ENCODE data around the gene PRDM11. TPM values are rescaled to one million over a fixed set of nuclear protein-coding genes. Genes with fewer than 3 reads are reported as not detected.

Gene PRDM11
- total and polyA plus RNA-seq, 2 of the 8 experiments (the other 6 are each of a cell fraction or from before 2014, with no cell fraction given): 3.6 to 11.7 TPM

DNA sequence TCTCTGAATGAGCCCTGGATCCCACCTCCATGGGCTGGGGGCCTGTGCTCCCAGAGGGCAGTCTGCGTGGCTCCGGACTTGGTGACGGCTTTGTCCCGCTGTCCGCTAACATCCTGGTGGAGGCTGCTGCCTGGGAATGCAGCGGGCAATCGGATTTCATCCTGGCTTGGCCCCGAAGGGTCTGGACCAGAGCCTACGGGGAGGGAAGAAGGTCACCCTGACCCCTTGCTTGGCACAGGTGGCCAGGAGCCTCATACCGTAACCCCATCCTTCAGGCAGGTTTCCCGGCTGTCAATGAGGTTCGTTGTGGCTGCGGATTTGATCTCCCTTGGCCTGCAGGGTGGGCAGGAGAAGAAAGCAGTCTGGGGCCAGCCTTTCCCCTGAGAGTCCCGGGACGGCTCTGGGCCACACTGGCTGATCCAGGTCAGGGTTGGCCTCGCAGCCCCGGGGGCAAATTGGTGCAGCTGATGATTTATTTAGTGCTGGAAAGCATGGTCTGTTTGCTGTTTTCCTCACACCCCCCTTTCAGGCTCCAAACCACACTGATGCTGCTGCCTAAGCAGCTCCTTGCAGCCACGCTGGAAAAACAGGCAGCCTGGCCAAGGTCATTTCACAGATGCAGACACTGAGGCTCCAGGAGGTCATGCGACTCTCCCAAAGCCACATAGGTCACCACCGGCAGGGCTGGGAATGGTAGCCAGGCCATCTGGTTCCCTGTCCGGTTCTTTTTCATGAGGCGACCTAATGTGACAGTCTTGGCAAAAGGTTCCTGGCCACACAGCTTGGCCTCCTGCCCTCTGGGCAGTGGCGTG is 15.0 kb downstream of the PRDM11 start:
- Histone ChIP-seq H3K56ac (replicated peaks; ENCODE audit: insufficient read length, low read depth, low read length) (no peak overlapping the region), H2BK15ac (ENCODE audit: low read length) (no peak overlapping the region), H3K9ac (replicated peaks in 1 of 4; ENCODE audit: extremely low read depth in 1 of 4, low read depth in 3 of 4, low read length in 3 of 4) (no peak overlapping the region), H3K27ac (ENCODE audit: low read depth, low read length) (no peak overlapping the region), H3K27me3 (replicated peaks in 1 of 4; ENCODE audit: control insufficient read depth in 3 of 4, extremely low read depth in 1 of 4, insufficient read depth in 3 of 4, low read length in 3 of 4) (no peaks in the 10 kb centered on the region), H3K23ac (ENCODE audit: insufficient read length) (no peak overlapping the region), H2AFZ (ENCODE audit: low read length) (no peak overlapping the region), H2BK5ac (ENCODE audit: low read depth, low read length) (no peak overlapping the region), H2BK120ac (replicated peaks; ENCODE audit: low read depth, low read length) (no peak overlapping the region), H4K91ac (replicated peaks; ENCODE audit: insufficient read length, low read length) (no peak overlapping the region), H4K8ac (ENCODE audit: extremely low read depth, insufficient read depth, low read length) (no peak overlapping the region; the same call in 1 of the 2 replicates), H3K9me3 (ENCODE audit: insufficient read depth in 2 of 2, low read depth in 1 of 2, low read length in 1 of 2) (no peaks in the 10 kb centered on the region), H3K79me1 (ENCODE audit: low read depth, low read length) (peaks cover 4% of the 10 kb centered on the region; the same call in 1 of the 2 replicates), H4K20me1 (replicated peaks in 1 of 2; ENCODE audit: control insufficient read depth in 1 of 2, insufficient read depth in 2 of 2, low read length in 2 of 2) (peaks cover 4 to 9% of the 10 kb centered on the region in 2 experiments), H2AK5ac (ENCODE audit: low read depth, low read length) (no peak overlapping the region), H3K4ac (replicated peaks; ENCODE audit: insufficient read length, low read depth, low read length) (no peak overlapping the region), H3K4me2 (ENCODE audit: insufficient read depth in 1 of 2, low read depth in 2 of 2, low read length in 2 of 2) (no peak overlapping the region), H3K14ac (ENCODE audit: insufficient read length) (no peak overlapping the region), H4K5ac (ENCODE audit: insufficient read length, low read depth, low read length) (no peak overlapping the region), H3K18ac (ENCODE audit: extremely low read depth, low read length) (no peak overlapping the region), H2BK12ac (ENCODE audit: low read depth, low read length) (no peak overlapping the region), H3K23me2 (ENCODE audit: low read depth, low read length) (no peaks in the 10 kb centered on the region), H3K4me1 (replicated peaks in 1 of 4; ENCODE audit: control insufficient read depth in 3 of 4, insufficient read depth in 4 of 4, low read length in 3 of 4) (peaks cover 0 to 6% (median 1%) of the 10 kb centered on the region in 4 experiments; a peak in 2 of 7 replicates), H3K36me3 (ENCODE audit: control insufficient read depth in 2 of 4, insufficient read depth in 4 of 4, low read length in 3 of 4) (no peaks in the 10 kb centered on the region), H3K4me3 (ENCODE audit: extremely low read depth in 1 of 4, insufficient read depth in 2 of 4, low read depth in 3 of 4, low read length in 4 of 4) (no peak overlapping the region; a peak in 1 of 8 replicates), H3K79me2 (ENCODE audit: control insufficient read depth in 1 of 2, insufficient read depth in 2 of 2, low read length in 2 of 2) (peaks cover 0 to 11% of the 10 kb centered on the region in 2 experiments; a peak in 3 of 4 replicates), H2BK20ac (ENCODE audit: low read length) (no peak overlapping the region)
- FAIRE-seq (no peak), DNase-seq (ENCODE audit: low read depth in 1 of 2, low spot score in 2 of 2) (no peak)
- 87% methylated on average over 23 of the region's 23 CpGs; no CpG with 5 or more reads in 1 of the 2 experiments for whole genome bisulfite sequencing, 2 experiments (ENCODE audit: extremely low coverage in 1 of 2, insufficient coverage in 1 of 2, insufficient read length in 1 of 2, insufficient replicate concordance in 2 of 2, low coverage in 1 of 2, low lambda C conversion rate in 2 of 2, missing lambda C conversion rate in 1 of 2)
- POLR2A ChIA-PET (ENCODE audit: partially characterized antibody): interaction anchor here (0.7 to 2.2 kb wide), 4 partner anchors 13 to 43 kb away, joined by 3 to 5 read pairs (median 3); no protein-coding TSS in a partner anchor
- CTCF ChIA-PET (ENCODE audit: partially characterized antibody): interaction anchor here (0.8 to 2.6 kb wide), 5 partner anchors 11 to 91 kb away, joined by 3 to 12 read pairs (median 5); no protein-coding TSS in a partner anchor
- TF ChIP-seq BACH1 (IDR thresholded peaks at IDR 0.05; ENCODE audit: low read length) (no peak), SP4 (IDR thresholded peaks at IDR 0.05; ENCODE audit: low read length) (no peak), SP1 (IDR thresholded peaks at IDR 0.05; ENCODE audit: low read depth, low read length) (no peak), FOSL1 (IDR thresholded peaks at IDR 0.05; ENCODE audit: insufficient read depth, low read depth, low read length) (no peak), PHF8 (conservative IDR thresholded peaks at IDR 0.05; ENCODE audit: low read depth, low read length) (no peak), HDAC2 (IDR thresholded peaks at IDR 0.05; ENCODE audit: borderline replicate concordance in 1 of 2, low read depth in 2 of 2, low read length in 2 of 2) (no peak), ASH2L (IDR thresholded peaks at IDR 0.05; ENCODE audit: low read length) (no peak), EGR1 (IDR thresholded peaks at IDR 0.05; ENCODE audit: borderline replicate concordance, low read depth, low read length) (no peak), NANOG (IDR thresholded peaks at IDR 0.05; ENCODE audit: insufficient read depth, low read depth, low read length, poor library complexity, severe bottlenecking) (no peak)
- TF ChIP-seq, protein P1, sequence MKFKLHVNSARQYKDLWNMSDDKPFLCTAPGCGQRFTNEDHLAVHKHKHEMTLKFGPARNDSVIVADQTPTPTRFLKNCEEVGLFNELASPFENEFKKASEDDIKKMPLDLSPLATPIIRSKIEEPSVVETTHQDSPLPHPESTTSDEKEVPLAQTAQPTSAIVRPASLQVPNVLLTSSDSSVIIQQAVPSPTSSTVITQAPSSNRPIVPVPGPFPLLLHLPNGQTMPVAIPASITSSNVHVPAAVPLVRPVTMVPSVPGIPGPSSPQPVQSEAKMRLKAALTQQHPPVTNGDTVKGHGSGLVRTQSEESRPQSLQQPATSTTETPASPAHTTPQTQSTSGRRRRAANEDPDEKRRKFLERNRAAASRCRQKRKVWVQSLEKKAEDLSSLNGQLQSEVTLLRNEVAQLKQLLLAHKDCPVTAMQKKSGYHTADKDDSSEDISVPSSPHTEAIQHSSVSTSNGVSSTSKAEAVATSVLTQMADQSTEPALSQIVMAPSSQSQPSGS (IDR thresholded peaks at IDR 0.05; ENCODE audit: low read length): no peak

All from H1 (cell line).